Activated CD8-positive, alpha-beta memory T cell treated with anti-CD3 and anti-CD28 coated beads for 36 hours (primary cell): ENCODE measurements around the gene FAM43A. TPM values are rescaled to one million over a fixed set of nuclear protein-coding genes. Genes with fewer than 3 reads are reported as not detected.

Experiments used
- CTCF ChIA-PET: fragments of 350-600 bp; sonication (Branson Sonifier 250); formaldehyde crosslinking; loops from one replicate; lab custom pipeline; 2021; ENCODE audit warnings: antibody characterized with exemption; lab: Charles Lee
- POLR2A ChIA-PET: fragments of 350-600 bp; sonication (Branson Sonifier 250); formaldehyde crosslinking; loops from one replicate; lab custom pipeline; 2021; ENCODE audit warnings: antibody characterized with exemption; lab: Charles Lee
- total RNA-seq, 2 experiments: library from RNA; stranded (reverse); gene quantifications; one replicate each; pipeline ENCODE4 v1.2.3, GENCODE V29; 2021

The FAM43A gene
- total RNA-seq, 2 experiments from 2014 or later: 12.5 to 12.9 TPM

- ChIA-PET POLR2A (interaction anchor here (0.6 to 3.0 kb wide), 5 partner anchors 14 to 583 kb away, joined by 3 to 18 read pairs (median 5); partner anchors contain the start of genes LSG1 and XXYLT1), CTCF (interaction anchor here (0.7 to 5.6 kb wide), 12 partner anchors 8 to 582 kb away, joined by 3 to 48 read pairs (median 6); partner anchors contain the start of genes LSG1 and XXYLT1)
These were observed 2.6 kb downstream of the FAM43A start for GRCh38 chr3:194688200-194688740.

GRCh38 chr3:194688946-194689345 is 3.3 kb downstream of the FAM43A start:
- ChIA-PET CTCF (interaction anchor here (5.6 kb wide), 1 partner anchor 16 kb away, joined by 48 read pairs; the partner anchor contains the start of gene LSG1), POLR2A (no interaction called here)

- ChIA-PET POLR2A (no interaction called here), CTCF (interaction anchor here (5.6 kb wide), 1 partner anchor 16 kb away, joined by 48 read pairs; the partner anchor contains the start of gene LSG1)
These were observed 3.8 kb downstream of the FAM43A start for GRCh38 chr3:194689493-194689944.

GRCh38 chr3:194690501-194691372 is 5.1 kb downstream of the FAM43A start:
- CTCF ChIA-PET: interaction anchor here (0.7 to 5.6 kb wide), 5 partner anchors 8 to 578 kb away, joined by 3 to 48 read pairs (median 3); partner anchors contain the start of gene LSG1
- POLR2A ChIA-PET: no interaction called here

- ChIA-PET CTCF (interaction anchor here (0.8 to 2.2 kb wide), 2 partner anchors 9 to 415 kb away, joined by 3 to 8 read pairs; no protein-coding TSS in a partner anchor), POLR2A (interaction anchor here (0.7 kb wide), 1 partner anchor 229 kb away, joined by 3 read pairs; no protein-coding TSS in a partner anchor)
These were observed 6.0 kb downstream of the FAM43A start for GRCh38 chr3:194691481-194692283.

- CTCF ChIA-PET: interaction anchor here (1.8 to 2.0 kb wide), 2 partner anchors 10 to 13 kb away, joined by 5 to 7 read pairs; no protein-coding TSS in a partner anchor
These were observed 11.0 kb downstream of the FAM43A start for GRCh38 chr3:194696702-194697101.

GRCh38 chr3:194702545-194702944 is 16.9 kb downstream of the FAM43A start:
- ChIA-PET CTCF (interaction anchor here (0.7 kb wide), 1 partner anchor 54 kb away, joined by 3 read pairs; no protein-coding TSS in a partner anchor), POLR2A (no interaction called here)

More at GRCh38 chr3:194696702-194697101, 11.0 kb downstream of the FAM43A start:
- POLR2A ChIA-PET: no interaction called here

GRCh38 chr3:194705227-194705626 is 19.5 kb downstream of the FAM43A start:
- CTCF ChIA-PET: no interaction called here
- POLR2A ChIA-PET: no interaction called here

- POLR2A ChIA-PET: no interaction called here
- CTCF ChIA-PET: no interaction called here
These were observed 20.1 kb downstream of the FAM43A start for GRCh38 chr3:194705761-194706160.

GRCh38 chr3:194707147-194707540 is 21.5 kb downstream of the FAM43A start:
- POLR2A ChIA-PET: no interaction called here

GRCh38 chr3:194711286-194711685 is 25.6 kb downstream of the FAM43A start:
- ChIA-PET CTCF (no interaction called here), POLR2A (no interaction called here)

More at GRCh38 chr3:194707147-194707540, 21.5 kb downstream of the FAM43A start:
- CTCF ChIA-PET: no interaction called here

- POLR2A ChIA-PET: no interaction called here
- CTCF ChIA-PET: no interaction called here
These were observed 26.2 kb downstream of the FAM43A start for GRCh38 chr3:194711913-194712312.

- ChIA-PET POLR2A (no interaction called here), CTCF (no interaction called here)
These were observed 27.8 kb downstream of the FAM43A start for GRCh38 chr3:194713299-194714136.

GRCh38 chr3:194714137-194714455 is 28.4 kb downstream of the FAM43A start:
- CTCF ChIA-PET: no interaction called here
- POLR2A ChIA-PET: no interaction called here

- CTCF ChIA-PET: no interaction called here
- POLR2A ChIA-PET: no interaction called here
These were observed 28.9 kb downstream of the FAM43A start for GRCh38 chr3:194714564-194714963.

GRCh38 chr3:194715022-194715800 is 29.5 kb downstream of the FAM43A start:
- POLR2A ChIA-PET: no interaction called here

GRCh38 chr3:194718079-194718478 is 32.4 kb downstream of the FAM43A start:
- CTCF ChIA-PET: no interaction called here

More at GRCh38 chr3:194715022-194715800, 29.5 kb downstream of the FAM43A start:
- CTCF ChIA-PET: no interaction called here

More at GRCh38 chr3:194718079-194718478, 32.4 kb downstream of the FAM43A start:
- POLR2A ChIA-PET: no interaction called here
